GM12872 (cell line): ENCODE measurements around the gene IGFN1.

Experiments used
- CTCF ChIP-seq: IDR thresholded peaks from 3 replicates; pipeline ENCODE4 v1.5.1; 2011; ENCODE audit warnings: low read depth, mild to moderate bottlenecking, low read length, moderate library complexity; ENCODE audit not compliant: insufficient read depth

The IGFN1 gene

GRCh38 chr1:201218409-201218808 lies 27.8 kb downstream of the IGFN1 start:
- no peak for TF ChIP-seq CTCF

- no peak for TF ChIP-seq CTCF
These were observed 29.1 kb downstream of the IGFN1 start for GRCh38 chr1:201219481-201220387.

GRCh38 chr1:201220388-201220715 lies 29.7 kb downstream of the IGFN1 start:
- no peak for TF ChIP-seq CTCF

GRCh38 chr1:201221201-201221846 lies 30.7 kb downstream of the IGFN1 start:
- TF ChIP-seq CTCF = no peak

- TF ChIP-seq CTCF = no peak
These were observed 31.5 kb downstream of the IGFN1 start for GRCh38 chr1:201222125-201222524.

GRCh38 chr1:201223852-201224665 lies 33.4 kb downstream of the IGFN1 start:
- TF ChIP-seq CTCF = no peak
